Prostate gland (tissue), 2 donors: Measurements from ENCODE around the gene P3H2.

Experiments used
- CTCF ChIP-seq, 4 experiments: fragments of 200-600 bp in 2 of 4; fragments of 450-650 bp in 2 of 4; sonication (generic) in 2 of 4; IDR thresholded peaks; 1 replicate in 3 of 4; 2 replicates in 1 of 4; pipeline ENCODE4 v1.5.1; 2016 to 2019; ENCODE audit warnings: antibody characterized with exemption in 4 of 4, mild to moderate bottlenecking in 2 of 4, moderate library complexity in 2 of 4
- POLR2A ChIP-seq: fragments of 450-650 bp; IDR thresholded peaks from one replicate; pipeline ENCODE4 v1.6.1; 2016; ENCODE audit warnings: antibody characterized with exemption, mild to moderate bottlenecking
- POLR2AphosphoS5 ChIP-seq: sonication (generic); formaldehyde crosslinking; IDR thresholded peaks from one replicate; pipeline ENCODE4 v1.6.1; 2017; ENCODE audit warnings: antibody characterized with exemption

- TF ChIP-seq CTCF (IDR thresholded peaks at IDR 0.05) (no peak), POLR2A (no peak), POLR2AphosphoS5 (no peak)
Observed at GRCh38 chr3:190044142-190044541, 76.6 kb downstream of the P3H2 start.
